ENCODE results near the gene RIN3.

RIN3 gene

DNA sequence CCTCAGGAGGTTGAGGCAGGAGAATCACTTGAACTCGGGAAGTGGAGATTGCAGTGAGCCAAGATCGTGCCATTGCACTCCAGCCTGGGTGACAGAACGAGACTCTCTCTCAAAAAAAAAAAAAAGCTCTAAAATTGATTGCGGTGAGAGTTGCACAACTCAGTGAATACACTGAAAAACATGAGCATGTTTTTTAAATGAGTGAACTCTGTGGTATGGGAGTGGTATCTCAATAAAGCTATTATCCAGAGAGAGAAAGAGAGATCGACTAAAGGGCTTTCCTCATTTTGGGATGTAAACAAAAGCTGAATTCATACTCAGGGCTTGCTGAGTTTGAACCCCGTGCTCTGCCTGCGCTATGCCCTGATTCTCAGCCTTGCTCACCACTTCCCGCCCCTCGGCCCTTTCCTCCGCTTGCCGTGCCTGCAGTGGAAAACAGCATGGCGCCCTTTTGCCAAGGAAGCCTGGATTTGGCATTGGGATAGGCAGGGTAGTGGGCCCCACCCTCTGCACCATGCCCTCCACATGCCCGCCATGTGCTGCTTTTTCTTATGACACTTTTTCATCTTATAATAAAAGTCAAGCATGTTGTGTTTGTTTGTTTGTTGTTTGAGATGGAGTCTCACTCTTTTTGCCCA is 132.4 kb downstream of the RIN3 start:
- peaks cover 4% of the 10 kb centered on the region for H3K9me3 Mint-ChIP-seq
- no peak overlapping the region for H3K4me3 Mint-ChIP-seq
- ATAC-seq (ENCODE audit: low read depth): no peak
- H3K36me3 Mint-ChIP-seq: peaks cover 16% of the 10 kb centered on the region
- H3K27ac Mint-ChIP-seq: no peak overlapping the region
- DNase-seq (ENCODE audit: low spot score in 2 of 2): no peak
- H3K4me1 Mint-ChIP-seq: peaks cover 18% of the 10 kb centered on the region
- no peaks in the 10 kb centered on the region for H3K27me3 Mint-ChIP-seq

DNA sequence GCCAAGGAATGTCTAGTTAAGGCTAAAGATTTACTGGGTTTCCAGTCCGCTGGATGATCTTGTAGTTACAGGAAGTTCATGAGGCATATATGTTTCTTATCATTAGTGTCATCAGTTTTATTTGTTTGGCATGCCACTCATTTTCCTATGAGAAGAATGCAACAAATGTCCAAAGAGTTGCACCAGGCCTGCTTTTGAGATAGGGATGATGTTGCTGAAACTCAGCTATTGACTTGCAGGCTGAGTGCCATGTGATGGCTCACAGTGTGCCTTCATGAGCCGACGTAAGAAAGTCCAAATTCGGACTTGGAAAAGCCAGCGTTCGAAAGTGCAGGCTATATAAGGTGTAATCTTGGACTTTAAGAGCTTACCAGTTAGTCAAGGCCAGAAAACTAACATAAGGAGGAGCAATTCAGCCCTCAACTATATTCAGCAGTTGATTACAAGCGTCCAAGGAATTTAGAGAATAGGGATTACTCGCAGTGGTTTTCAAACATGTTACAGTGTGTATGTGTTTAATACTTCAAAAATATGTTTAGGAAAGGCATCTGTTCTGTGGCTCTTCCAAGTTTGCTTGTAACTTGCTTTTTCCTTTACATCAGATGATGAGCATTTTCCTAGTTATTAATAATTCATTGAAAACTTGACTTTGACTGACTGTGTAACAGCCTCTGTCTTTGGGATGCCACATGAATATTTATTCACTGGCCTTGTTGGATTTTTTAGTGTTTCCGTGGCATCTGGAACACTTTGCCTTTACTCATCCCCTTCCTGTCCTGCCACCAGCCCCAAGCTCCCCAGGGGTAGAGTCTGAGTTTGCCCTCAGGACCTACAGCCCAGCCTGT is 133.6 kb downstream of the RIN3 start:
- Mint-ChIP-seq H3K36me3 (peaks cover 13% of the 10 kb centered on the region), H3K27me3 (no peaks in the 10 kb centered on the region), H3K27ac (peak overlapping the region; percentile 73), H3K9me3 (peaks cover 4% of the 10 kb centered on the region), H3K4me3 (no peak overlapping the region), H3K4me1 (peaks cover 21% of the 10 kb centered on the region)
- no peak for ATAC-seq (ENCODE audit: low read depth)
- DNase-seq (ENCODE audit: low spot score in 2 of 2): no peak

DNA sequence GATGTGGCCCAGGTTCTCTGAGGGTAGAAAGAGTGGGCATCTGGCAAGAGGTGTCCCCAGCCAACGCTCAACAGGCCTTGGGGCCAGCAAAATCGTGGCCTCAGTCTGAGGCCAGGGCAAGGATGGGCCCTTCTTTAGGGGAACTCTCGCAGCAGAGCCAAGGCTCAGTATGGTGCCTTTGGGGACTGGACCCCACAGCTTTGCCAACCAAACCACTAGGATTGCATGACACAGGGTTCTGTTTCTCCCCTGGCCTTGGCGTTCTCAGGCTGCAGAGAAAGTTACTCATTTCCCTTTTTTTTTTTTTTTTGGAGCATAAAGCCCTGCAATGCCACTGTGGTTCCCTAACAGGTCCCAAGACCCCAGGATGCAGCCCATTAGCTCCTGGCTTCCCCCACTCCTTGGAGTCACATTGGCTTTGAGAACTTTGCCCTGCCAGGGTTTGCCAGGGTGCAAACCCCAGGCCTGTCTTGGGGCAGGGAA is 134.3 kb downstream of the RIN3 start:
- no peak overlapping the region for H3K4me3 Mint-ChIP-seq
- H3K27ac Mint-ChIP-seq: peak overlapping the region; percentile 99
- peaks cover 21% of the 10 kb centered on the region for H3K4me1 Mint-ChIP-seq
- H3K27me3 Mint-ChIP-seq: no peaks in the 10 kb centered on the region
- peaks cover 4% of the 10 kb centered on the region for H3K9me3 Mint-ChIP-seq
- peaks cover 9% of the 10 kb centered on the region for H3K36me3 Mint-ChIP-seq
- DNase-seq (ENCODE audit: low spot score in 2 of 2): no peak
- no peak for ATAC-seq (ENCODE audit: low read depth)

DNA sequence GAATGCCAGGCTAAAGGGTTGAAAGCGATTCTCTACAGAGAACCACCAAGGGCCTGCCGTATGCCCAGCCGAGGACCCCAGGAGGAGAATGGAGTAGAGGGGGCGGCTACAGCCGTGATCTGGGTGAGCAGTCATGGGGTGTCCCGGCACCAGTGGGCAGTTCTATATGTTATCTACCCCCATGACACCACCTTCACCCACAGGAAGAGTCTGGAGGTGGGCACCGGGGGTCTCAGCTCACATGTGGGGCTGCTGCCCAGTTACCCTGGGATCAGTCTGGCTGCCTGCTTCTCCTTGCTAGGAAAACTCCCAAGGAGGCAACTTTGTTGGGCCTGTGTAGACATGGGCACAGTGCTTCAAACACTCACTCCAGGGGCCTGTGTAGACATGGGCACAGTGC is 135.5 kb downstream of the RIN3 start:
- H3K9me3 Mint-ChIP-seq: peaks cover 4% of the 10 kb centered on the region
- DNase-seq (ENCODE audit: low spot score in 2 of 2): no peak
- no peak for ATAC-seq (ENCODE audit: low read depth)
- peak overlapping the region; percentile 99 for H3K27ac Mint-ChIP-seq
- no peaks in the 10 kb centered on the region for H3K27me3 Mint-ChIP-seq
- peaks cover 30% of the 10 kb centered on the region for H3K4me1 Mint-ChIP-seq
- no peak overlapping the region for H3K4me3 Mint-ChIP-seq
- peaks cover 14% of the 10 kb centered on the region for H3K36me3 Mint-ChIP-seq

DNA sequence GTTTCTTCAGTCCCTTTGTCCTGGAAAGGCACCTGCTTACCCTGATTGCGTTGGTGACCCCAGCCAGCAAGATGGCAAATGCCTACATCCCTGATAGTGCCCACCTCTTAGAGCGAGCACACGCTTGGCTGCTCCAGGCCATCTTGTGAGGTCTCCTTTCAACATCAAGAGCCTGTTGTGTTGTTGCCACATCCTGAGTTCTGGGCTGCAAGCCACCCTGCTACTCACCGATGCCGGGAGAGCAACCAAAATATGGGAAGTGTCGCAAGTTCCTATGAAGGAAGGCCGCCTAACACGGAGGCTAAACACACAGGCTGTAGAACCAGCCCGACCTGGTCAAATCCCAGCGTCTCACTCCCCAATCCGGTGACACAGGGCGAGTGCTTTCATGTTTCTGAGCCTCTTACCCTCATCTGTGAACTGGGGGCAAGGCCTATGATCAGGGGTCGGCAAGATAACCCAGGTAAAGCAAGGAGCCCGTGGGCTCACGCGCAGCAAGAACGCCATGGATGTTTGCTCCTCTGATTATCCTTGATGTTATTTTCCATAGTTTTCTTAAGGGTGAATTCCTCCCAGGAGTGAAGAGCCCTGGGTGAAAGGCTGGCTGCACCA is 136.5 kb downstream of the RIN3 start:
- Mint-ChIP-seq H3K27me3 (no peaks in the 10 kb centered on the region), H3K36me3 (peaks cover 14% of the 10 kb centered on the region), H3K27ac (peak overlapping the region; percentile 99), H3K4me3 (no peak overlapping the region), H3K4me1 (peaks cover 35% of the 10 kb centered on the region), H3K9me3 (peaks cover 4% of the 10 kb centered on the region)
- no peak for ATAC-seq (ENCODE audit: low read depth)
- DNase-seq (ENCODE audit: low spot score in 2 of 2): no peak

DNA sequence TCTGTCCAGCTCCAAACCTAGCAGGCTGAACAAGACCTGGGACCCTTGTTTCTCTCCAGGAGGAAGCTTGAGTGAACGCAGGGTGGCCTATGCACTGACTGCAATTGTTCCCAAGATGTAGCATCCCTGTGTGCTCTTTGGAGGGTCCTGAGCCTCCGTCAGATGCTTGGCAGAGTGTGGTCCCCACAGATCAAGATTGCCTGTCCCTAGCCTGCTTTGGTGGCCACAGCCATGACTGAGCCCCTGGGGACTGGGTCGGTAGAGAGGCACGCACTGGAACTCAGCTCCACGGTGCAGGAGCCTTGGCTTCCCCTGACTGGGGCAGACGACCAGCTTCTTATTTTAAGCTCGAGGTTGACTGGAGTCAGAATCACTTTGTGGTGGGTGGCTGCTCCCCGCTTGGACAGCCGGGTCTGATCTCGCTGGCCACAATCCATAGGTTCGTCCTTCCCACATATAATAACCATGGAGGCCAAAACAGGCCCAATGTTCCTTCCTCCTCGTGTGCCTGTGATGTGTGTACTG is 137.1 kb downstream of the RIN3 start:
- ATAC-seq (ENCODE audit: low read depth) (no peak), DNase-seq (ENCODE audit: low spot score in 2 of 2) (no peak)
- peak overlapping the region; percentile 96 for H3K4me3 Mint-ChIP-seq
- H3K9me3 Mint-ChIP-seq: no peaks in the 10 kb centered on the region
- H3K27me3 Mint-ChIP-seq: no peaks in the 10 kb centered on the region
- peaks cover 16% of the 10 kb centered on the region for H3K36me3 Mint-ChIP-seq
- H3K27ac Mint-ChIP-seq: peak overlapping the region; percentile 99
- peaks cover 41% of the 10 kb centered on the region for H3K4me1 Mint-ChIP-seq

DNA sequence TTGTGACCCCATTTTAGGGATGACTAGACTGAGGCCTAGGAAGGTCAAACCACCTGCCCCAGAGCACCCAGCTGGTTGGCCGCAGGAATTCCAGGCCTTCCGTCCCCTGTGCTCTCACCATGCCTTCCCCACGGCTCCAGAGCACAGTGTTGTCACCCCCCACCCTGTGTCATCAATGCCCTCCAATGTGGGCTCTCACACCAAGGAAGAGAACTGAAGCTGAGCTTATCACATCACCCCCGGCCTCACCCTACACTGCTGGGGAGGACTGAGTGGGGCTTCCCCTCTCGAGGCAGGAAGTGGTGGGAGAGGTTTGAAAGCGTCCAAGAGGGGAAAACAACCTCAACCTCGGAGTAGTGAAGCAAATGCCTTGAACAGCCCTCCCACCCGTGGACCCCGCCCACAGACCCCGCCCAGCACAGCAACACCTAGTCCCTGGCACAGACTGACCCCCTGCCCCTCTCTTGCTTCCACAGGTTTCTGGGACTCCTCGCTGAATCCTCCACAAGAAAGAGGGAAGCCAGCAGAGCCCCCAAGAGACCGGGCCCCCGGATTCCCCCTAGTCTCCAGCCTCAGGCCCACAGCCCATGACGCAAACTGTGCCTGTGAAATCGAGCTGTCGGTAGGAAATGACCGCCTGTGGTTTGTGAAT is 137.7 kb downstream of the RIN3 start:
- Mint-ChIP-seq H3K27ac (peak overlapping the region; percentile 99), H3K9me3 (no peaks in the 10 kb centered on the region), H3K4me1 (peaks cover 47% of the 10 kb centered on the region), H3K27me3 (no peaks in the 10 kb centered on the region), H3K4me3 (peak overlapping the region; percentile 96), H3K36me3 (peaks cover 20% of the 10 kb centered on the region)
- ATAC-seq (ENCODE audit: low read depth): peak; percentile 82
- peak; percentile 69 to 71 for DNase-seq (ENCODE audit: low spot score in 2 of 2)

DNA sequence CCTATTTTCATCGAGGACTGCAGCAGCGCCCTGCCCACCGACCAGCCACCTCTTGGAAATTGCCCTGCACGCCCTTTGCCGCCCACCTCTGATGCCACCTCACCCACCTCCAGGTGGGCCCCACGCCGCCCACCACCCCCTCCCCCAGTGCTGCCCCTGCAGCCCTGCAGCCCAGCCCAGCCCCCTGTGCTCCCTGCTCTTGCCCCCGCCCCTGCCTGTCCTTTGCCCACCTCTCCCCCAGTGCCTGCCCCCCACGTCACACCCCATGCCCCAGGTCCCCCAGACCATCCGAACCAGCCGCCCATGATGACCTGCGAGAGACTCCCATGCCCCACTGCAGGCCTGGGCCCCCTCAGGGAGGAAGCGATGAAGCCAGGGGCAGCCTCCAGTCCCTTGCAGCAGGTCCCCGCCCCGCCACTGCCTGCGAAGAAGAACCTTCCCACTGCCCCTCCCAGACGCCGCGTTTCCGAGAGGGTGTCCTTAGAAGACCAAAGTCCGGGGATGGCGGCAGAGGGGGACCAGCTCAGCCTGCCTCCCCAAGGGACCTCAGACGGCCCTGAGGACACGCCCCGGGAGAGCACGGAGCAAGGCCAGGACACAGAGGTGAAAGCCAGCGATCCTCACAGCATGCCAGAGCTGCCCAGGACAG is 138.3 kb downstream of the RIN3 start:
- peaks cover 23% of the 10 kb centered on the region for H3K36me3 Mint-ChIP-seq
- ATAC-seq (ENCODE audit: low read depth) (peak; percentile 5), DNase-seq (ENCODE audit: low spot score in 2 of 2) (no peak)
- peaks cover 44% of the 10 kb centered on the region for H3K4me1 Mint-ChIP-seq
- H3K27ac Mint-ChIP-seq: peak overlapping the region; percentile 99
- no peaks in the 10 kb centered on the region for H3K27me3 Mint-ChIP-seq
- peak overlapping the region; percentile 96 for H3K4me3 Mint-ChIP-seq
- H3K9me3 Mint-ChIP-seq: no peaks in the 10 kb centered on the region

DNA sequence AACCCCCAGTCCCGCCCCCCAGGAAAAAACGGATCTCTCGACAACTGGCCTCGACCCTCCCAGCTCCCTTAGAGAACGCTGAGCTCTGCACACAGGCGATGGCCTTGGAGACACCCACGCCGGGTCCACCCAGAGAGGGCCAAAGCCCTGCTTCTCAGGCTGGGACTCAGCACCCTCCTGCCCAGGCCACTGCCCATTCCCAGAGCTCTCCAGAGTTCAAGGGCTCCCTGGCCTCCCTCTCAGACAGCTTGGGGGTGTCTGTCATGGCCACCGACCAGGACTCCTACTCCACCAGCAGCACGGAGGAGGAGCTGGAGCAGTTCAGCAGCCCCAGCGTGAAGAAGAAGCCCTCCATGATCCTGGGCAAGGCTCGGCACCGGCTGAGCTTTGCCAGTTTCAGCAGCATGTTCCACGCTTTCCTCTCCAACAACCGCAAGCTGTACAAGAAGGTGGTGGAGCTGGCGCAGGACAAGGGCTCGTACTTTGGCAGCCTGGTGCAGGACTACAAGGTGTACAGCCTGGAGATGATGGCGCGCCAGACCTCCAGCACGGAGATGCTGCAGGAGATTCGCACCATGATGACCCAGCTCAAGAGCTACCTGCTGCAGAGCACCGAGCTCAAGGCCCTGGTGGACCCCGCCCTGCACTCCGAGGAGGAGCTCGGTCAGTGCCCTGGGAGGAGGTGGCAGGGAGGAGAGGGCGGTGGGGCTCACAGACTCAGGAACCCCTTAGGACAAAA is 139.0 kb downstream of the RIN3 start:
- Mint-ChIP-seq H3K27me3 (no peaks in the 10 kb centered on the region), H3K27ac (peak overlapping the region; percentile 99), H3K36me3 (peaks cover 28% of the 10 kb centered on the region), H3K4me3 (peak overlapping the region; percentile 96), H3K4me1 (peaks cover 48% of the 10 kb centered on the region), H3K9me3 (no peaks in the 10 kb centered on the region)
- ATAC-seq (ENCODE audit: low read depth) (no peak), DNase-seq (ENCODE audit: low spot score in 2 of 2) (no peak)

DNA sequence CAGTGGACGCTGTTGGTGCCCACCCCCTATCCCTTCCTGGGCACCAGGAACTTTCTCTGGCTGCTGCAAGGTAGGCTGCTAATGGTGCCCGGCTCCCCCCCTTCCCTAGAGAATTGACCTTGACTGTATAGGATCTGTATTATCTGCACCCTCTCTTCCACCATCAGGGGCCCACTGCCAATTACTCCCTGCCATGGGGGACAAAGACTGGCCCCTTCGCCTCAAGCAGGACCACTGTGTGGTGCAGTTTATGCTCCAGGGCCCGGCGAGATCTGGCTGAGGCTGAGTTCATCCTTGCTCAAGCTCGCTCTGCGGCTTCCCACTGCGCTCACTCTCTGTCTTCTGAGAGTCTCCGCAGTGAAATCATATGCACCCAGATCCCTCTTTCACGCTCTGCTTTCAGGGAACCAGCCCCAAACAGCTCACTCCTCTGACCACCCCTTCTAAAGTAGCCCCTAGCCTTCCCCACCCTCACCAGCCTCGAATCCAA is 139.6 kb downstream of the RIN3 start:
- no peaks in the 10 kb centered on the region for H3K27me3 Mint-ChIP-seq
- no peaks in the 10 kb centered on the region for H3K9me3 Mint-ChIP-seq
- H3K4me3 Mint-ChIP-seq: peak overlapping the region; percentile 96
- peak overlapping the region; percentile 91 for H3K27ac Mint-ChIP-seq
- peaks cover 32% of the 10 kb centered on the region for H3K36me3 Mint-ChIP-seq
- DNase-seq (ENCODE audit: low spot score in 2 of 2) (no peak), ATAC-seq (ENCODE audit: low read depth) (no peak)
- peaks cover 52% of the 10 kb centered on the region for H3K4me1 Mint-ChIP-seq

DNA sequence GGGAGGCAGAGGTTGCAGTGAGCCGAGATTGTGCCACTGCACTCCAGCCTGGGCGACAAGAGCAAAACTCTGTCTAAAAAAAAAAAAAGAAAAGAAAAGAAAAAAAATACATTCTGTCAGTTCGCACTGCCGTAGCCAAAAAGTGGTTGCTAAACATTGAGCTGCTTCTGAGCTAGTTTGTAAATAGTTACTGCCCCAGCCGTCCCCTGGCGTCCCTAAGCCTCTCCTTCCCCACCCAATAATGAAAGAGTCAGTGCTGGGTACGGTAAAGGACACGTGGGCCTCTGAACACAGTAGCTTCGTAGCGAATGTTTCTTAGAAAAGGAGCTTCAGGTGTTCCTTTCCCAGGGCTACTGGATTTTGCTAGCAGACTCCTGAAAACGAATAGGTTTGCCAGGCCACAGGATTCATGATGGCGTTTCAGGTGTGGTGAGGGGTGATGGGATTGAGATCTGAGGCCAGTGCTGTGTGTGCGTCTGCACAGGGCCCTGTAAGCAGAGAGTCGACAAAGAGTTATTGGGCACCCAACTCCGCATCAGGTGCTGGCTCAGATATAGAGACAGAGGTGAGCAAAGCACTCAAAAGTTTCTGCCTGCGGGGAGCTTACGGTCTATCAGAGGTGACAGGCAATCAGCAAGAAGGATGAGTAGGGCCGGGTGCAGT is 140.8 kb downstream of the RIN3 start:
- H3K27me3 Mint-ChIP-seq: no peaks in the 10 kb centered on the region
- ATAC-seq (ENCODE audit: low read depth): no peak
- H3K27ac Mint-ChIP-seq: peak overlapping the region; percentile 91
- no peak for DNase-seq (ENCODE audit: low spot score in 2 of 2)
- H3K9me3 Mint-ChIP-seq: no peaks in the 10 kb centered on the region
- H3K4me1 Mint-ChIP-seq: peaks cover 60% of the 10 kb centered on the region
- peak overlapping the region; percentile 96 for H3K4me3 Mint-ChIP-seq
- H3K36me3 Mint-ChIP-seq: peaks cover 36% of the 10 kb centered on the region

DNA sequence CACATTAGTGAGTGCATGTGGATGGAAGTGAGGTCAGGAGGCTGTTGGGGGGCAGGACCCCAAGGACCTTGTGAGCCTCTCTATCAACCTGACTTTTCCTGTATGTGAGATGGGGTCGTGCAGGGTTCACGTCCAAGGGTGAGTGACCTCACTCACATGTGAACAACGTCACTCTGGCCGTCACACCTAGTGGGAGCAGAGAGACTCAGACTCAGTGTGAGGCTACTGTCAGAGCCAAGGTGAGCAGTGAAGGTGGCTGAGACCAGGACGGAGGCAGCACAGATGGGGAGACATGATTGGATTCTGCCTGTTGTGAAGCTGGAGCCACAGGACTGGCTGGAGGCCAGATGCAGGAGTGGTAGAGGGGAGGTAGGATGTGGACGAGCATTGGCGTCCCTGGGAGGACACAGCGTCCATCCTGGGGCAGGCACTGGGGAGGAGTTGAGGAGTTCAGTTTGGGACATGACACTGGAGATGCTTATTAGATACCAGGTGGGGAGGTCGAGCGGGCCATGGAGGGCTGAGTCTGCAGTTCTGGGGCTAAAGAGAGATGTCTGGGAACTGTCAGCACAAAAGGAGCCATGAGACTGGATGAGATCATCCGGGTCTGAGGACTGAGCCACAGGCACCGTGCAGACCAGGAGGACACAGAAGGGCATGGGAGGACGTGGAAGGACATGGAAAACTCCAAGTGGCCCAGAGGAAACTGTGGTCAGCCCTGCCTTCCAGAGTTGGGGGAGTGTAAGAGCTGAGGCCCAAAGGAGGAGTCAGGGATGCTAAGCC is 142.0 kb downstream of the RIN3 start:
- no peaks in the 10 kb centered on the region for H3K27me3 Mint-ChIP-seq
- peak overlapping the region; percentile 91 for H3K27ac Mint-ChIP-seq
- peak overlapping the region; percentile 60 for H3K4me3 Mint-ChIP-seq
- peaks cover 46% of the 10 kb centered on the region for H3K36me3 Mint-ChIP-seq
- ATAC-seq (ENCODE audit: low read depth) (no peak), DNase-seq (ENCODE audit: low spot score in 2 of 2) (no peak)
- H3K9me3 Mint-ChIP-seq: no peaks in the 10 kb centered on the region
- H3K4me1 Mint-ChIP-seq: peaks cover 65% of the 10 kb centered on the region
